Uterus (tissue), 4 donors: Measurements from ENCODE around the gene SAMD3. TPM values are rescaled to one million over a fixed set of nuclear protein-coding genes. Genes with fewer than 3 reads are reported as not detected.
"Not testable (repeated sequence)": the region's sequence is repeated elsewhere in the genome, so short reads cannot be mapped to it uniquely, and the experiment has no call there.

ENCODE experiments used
- DNase-seq, 2 donors: peaks; one replicate each; pipeline ENCODE4 v3.0.0-alpha.2; 2019 to 2020
- H3K27ac ChIP-seq, 2 donors: fragments of 200-600 bp; sonication (generic); 1 replicate in 1 of 2; 2 replicates in 1 of 2; pipeline ENCODE4 v1.5.1; 2016 to 2018
- H3K27me3 ChIP-seq, 2 donors: fragments of 200-600 bp; sonication (generic); one replicate each; pipeline ENCODE4 v1.5.1; 2018 to 2019; ENCODE audit warnings: control low read depth in 1 of 2
- H3K36me3 ChIP-seq, 2 donors: fragments of 200-600 bp; sonication (generic); one replicate each; pipeline ENCODE4 v1.5.1; 2019; ENCODE audit warnings: control low read depth in 1 of 2
- H3K4me1 ChIP-seq, 2 donors: fragments of 200-600 bp; sonication (generic); one replicate each; pipeline ENCODE4 v1.5.1; 2018 to 2019; ENCODE audit warnings: control low read depth in 1 of 2
- H3K4me3 ChIP-seq, 2 donors: fragments of 200-600 bp; sonication (generic); 1 replicate in 1 of 2; 2 replicates in 1 of 2; pipeline ENCODE4 v1.5.1; 2018 to 2019; ENCODE audit warnings: mild to moderate bottlenecking in 1 of 2
- H3K9me3 ChIP-seq, 2 donors: fragments of 200-600 bp; sonication (generic); one replicate each; pipeline ENCODE4 v1.5.1; 2019; ENCODE audit warnings: control low read depth in 1 of 2
- CTCF ChIP-seq, 4 experiments: fragments of 200-600 bp in 2 of 4; fragments of 450-650 bp in 2 of 4; sonication (generic) in 2 of 4; IDR thresholded peaks; one replicate each; pipeline ENCODE4 v1.5.1; 2016 to 2019; ENCODE audit warnings: antibody characterized with exemption in 4 of 4, mild to moderate bottlenecking in 2 of 4, moderate library complexity in 1 of 4
- POLR2A ChIP-seq, 2 donors: fragments of 450-650 bp; IDR thresholded peaks; one replicate each; pipeline ENCODE4 v1.6.1; 2016; ENCODE audit warnings: antibody characterized with exemption in 2 of 2, mild to moderate bottlenecking in 1 of 2, moderate library complexity in 1 of 2
- intact Hi-C: fragments of 100-400 bp; cut with DNase I; formaldehyde crosslinking; loops from one replicate; pipeline ENCODE4 v1.15.1; 2023; ENCODE audit warnings: low total_unique reads
- total RNA-seq, 4 donors: library from RNA; depleted of rRNA in 3 of 4; stranded (reverse); fragments of >200 nt in 3 of 4; gene quantifications; one replicate each; pipeline versions ENCODE4 v1.1.0 to v1.2.4, GENCODE V29; 2014 to 2023
- donor health status: DM: yes; HTN: yes; CAD: no.

The SAMD3 gene
- total RNA-seq, 4 donors from 2014 or later, result 4.1 to 10.0 (median 4.5) TPM

GRCh38 chr6:130183271-130184222 lies 39.2 kb downstream of the SAMD3 start:
- TF ChIP-seq POLR2A (IDR thresholded peaks at IDR 0.05) (no peak), CTCF (IDR thresholded peaks at IDR 0.05) (no peak)
- DNase-seq, result no peak
- H3K36me3 ChIP-seq, result no peaks in the 10 kb centered on the region
- H3K9me3 ChIP-seq, result no peaks in the 10 kb centered on the region
- no peak overlapping the region for H3K27ac ChIP-seq
- intact Hi-C loops, result no loop called here
- no peak overlapping the region for H3K4me3 ChIP-seq
- no peaks in the 10 kb centered on the region for H3K27me3 ChIP-seq
- H3K4me1 ChIP-seq, result no peaks in the 10 kb centered on the region

GRCh38 chr6:130182466-130182865 lies 40.3 kb downstream of the SAMD3 start:
- intact Hi-C loops, result no loop called here
- TF ChIP-seq POLR2A (IDR thresholded peaks at IDR 0.05), result no peak
- no peak for TF ChIP-seq CTCF (IDR thresholded peaks at IDR 0.05)

GRCh38 chr6:130178692-130179091 lies 44.1 kb downstream of the SAMD3 start:
- intact Hi-C loops, result no loop called here
- DNase-seq, result no peak
- H3K27ac ChIP-seq, result no peak overlapping the region
- H3K27me3 ChIP-seq, result no peaks in the 10 kb centered on the region
- H3K4me3 ChIP-seq, result no peak overlapping the region
- no peaks in the 10 kb centered on the region for H3K9me3 ChIP-seq
- no peaks in the 10 kb centered on the region for H3K36me3 ChIP-seq
- H3K4me1 ChIP-seq, result no peaks in the 10 kb centered on the region
- TF ChIP-seq POLR2A (IDR thresholded peaks at IDR 0.05) (no peak), CTCF (IDR thresholded peaks at IDR 0.05) (no peak)

More at GRCh38 chr6:130182466-130182865, 40.3 kb downstream of the SAMD3 start:
- H3K9me3 ChIP-seq, result no peaks in the 10 kb centered on the region
- no peak for DNase-seq
- H3K4me1 ChIP-seq, result no peaks in the 10 kb centered on the region
- no peaks in the 10 kb centered on the region for H3K36me3 ChIP-seq
- H3K27ac ChIP-seq, result no peak overlapping the region
- no peak overlapping the region for H3K4me3 ChIP-seq
- H3K27me3 ChIP-seq, result no peaks in the 10 kb centered on the region

GRCh38 chr6:130176378-130176777 lies 46.4 kb downstream of the SAMD3 start:
- intact Hi-C loops, result no loop called here
- H3K4me3 ChIP-seq, result no peak overlapping the region
- TF ChIP-seq POLR2A (IDR thresholded peaks at IDR 0.05) (no peak), CTCF (IDR thresholded peaks at IDR 0.05) (no peak)

GRCh38 chr6:130173377-130174004 lies 49.3 kb downstream of the SAMD3 start:
- H3K36me3 ChIP-seq, H3K4me1 ChIP-seq, H3K9me3 ChIP-seq, H3K27me3 ChIP-seq, H3K27ac ChIP-seq, intact Hi-C loops, DNase-seq, H3K4me3 ChIP-seq: not testable (repeated sequence)

More at GRCh38 chr6:130176378-130176777, 46.4 kb downstream of the SAMD3 start:
- Histone ChIP-seq H3K27me3 (no peaks in the 10 kb centered on the region), H3K27ac (no peak overlapping the region), H3K9me3 (no peaks in the 10 kb centered on the region), H3K4me1 (no peaks in the 10 kb centered on the region), H3K36me3 (no peaks in the 10 kb centered on the region)
- no peak for DNase-seq

GRCh38 chr6:130170160-130170559 lies 52.6 kb downstream of the SAMD3 start:
- DNase-seq, intact Hi-C loops, H3K9me3 ChIP-seq, H3K27me3 ChIP-seq, H3K4me1 ChIP-seq, H3K36me3 ChIP-seq, H3K27ac ChIP-seq, H3K4me3 ChIP-seq: not testable (repeated sequence)
